AG09309 (cell line): ENCODE data around the gene MEA1.

Experiments used
- DNase-seq: peaks from one replicate; pipeline ENCODE4 v3.0.0-alpha.2; 2010; ENCODE audit warnings: low read depth
- H3K4me3 ChIP-seq: 2 replicates; pipeline ENCODE4 v1.5.1; 2011; ENCODE audit warnings: mild to moderate bottlenecking, low read depth, low read length, moderate library complexity; ENCODE audit not compliant: control insufficient read depth
- TF ChIP-seq, protein P1 (sequence below): IDR thresholded peaks from 2 replicates; pipeline ENCODE4 v1.5.1; 2011; ENCODE audit warnings: mild to moderate bottlenecking, low read depth, low read length, inconsistent platforms; ENCODE audit not compliant: insufficient read depth, control insufficient read depth; ENCODE audit errors: missing control alignments

MEA1 gene

DNA sequence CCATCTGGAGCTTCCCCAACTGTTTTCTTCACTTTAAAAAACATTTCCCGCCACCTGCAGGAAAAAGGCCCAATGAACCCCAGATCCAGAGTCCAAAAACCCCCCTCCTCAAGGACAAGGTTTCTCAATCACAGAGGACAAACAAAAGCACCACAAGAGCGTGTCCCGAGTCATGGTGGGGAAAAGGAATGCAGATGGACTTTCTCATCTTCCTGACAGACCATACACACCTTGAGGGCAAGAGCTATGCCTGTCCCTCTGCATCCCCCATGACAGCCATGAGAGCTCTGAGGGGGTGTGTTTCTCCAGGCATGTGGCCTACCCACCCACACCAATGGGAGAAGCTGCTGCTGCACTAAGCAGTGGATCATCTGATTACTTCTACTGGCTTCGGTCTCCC lies 43.8 kb downstream of the MEA1 start:
- TF ChIP-seq, protein P1, sequence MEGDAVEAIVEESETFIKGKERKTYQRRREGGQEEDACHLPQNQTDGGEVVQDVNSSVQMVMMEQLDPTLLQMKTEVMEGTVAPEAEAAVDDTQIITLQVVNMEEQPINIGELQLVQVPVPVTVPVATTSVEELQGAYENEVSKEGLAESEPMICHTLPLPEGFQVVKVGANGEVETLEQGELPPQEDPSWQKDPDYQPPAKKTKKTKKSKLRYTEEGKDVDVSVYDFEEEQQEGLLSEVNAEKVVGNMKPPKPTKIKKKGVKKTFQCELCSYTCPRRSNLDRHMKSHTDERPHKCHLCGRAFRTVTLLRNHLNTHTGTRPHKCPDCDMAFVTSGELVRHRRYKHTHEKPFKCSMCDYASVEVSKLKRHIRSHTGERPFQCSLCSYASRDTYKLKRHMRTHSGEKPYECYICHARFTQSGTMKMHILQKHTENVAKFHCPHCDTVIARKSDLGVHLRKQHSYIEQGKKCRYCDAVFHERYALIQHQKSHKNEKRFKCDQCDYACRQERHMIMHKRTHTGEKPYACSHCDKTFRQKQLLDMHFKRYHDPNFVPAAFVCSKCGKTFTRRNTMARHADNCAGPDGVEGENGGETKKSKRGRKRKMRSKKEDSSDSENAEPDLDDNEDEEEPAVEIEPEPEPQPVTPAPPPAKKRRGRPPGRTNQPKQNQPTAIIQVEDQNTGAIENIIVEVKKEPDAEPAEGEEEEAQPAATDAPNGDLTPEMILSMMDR = no peak
- no peak overlapping the region for H3K4me3 ChIP-seq
- no peak for DNase-seq

DNA sequence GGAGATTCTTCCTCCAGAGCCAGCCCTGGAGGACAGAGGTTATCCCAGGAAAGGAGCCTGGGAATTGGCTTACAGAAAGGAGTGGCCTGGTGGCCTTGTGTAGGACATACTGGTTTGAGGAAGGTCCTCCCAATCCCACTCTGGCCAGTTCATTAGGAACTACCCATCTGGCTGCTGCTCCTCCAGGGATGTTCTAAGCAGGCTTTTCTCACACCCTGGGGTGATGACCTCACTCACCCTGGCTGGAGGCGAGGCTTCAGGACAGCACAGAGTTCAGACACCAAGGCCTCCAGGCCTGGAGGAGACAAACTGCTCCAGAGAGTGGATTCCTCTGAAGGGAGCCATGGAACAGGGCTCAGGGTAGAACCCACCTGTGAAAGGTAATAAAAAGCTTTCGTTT lies 44.3 kb downstream of the MEA1 start:
- TF ChIP-seq, protein P1 = no peak
- no peak overlapping the region for H3K4me3 ChIP-seq
- no peak for DNase-seq

DNA sequence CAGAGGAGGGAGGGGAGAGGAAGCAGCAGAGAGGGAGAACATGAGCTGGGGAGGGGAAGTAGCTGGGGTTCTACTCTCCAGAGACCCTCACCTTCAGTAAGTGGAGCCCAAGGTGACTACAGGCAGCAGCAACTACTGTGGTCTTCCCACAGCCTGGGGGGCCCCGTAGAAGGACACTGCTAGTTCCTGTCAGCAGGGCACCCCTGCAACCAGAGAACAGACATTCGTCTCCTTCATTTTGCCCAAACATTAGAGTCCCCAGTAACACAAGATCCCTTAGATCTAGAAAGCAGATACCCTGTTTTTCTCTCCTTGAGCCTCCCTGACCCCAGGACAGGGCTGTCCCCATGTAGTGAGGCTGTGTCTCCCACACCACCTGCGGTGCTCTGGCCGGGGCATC lies 45.0 kb downstream of the MEA1 start:
- no peak overlapping the region for H3K4me3 ChIP-seq
- TF ChIP-seq, protein P1 = no peak
- DNase-seq = no peak

DNA sequence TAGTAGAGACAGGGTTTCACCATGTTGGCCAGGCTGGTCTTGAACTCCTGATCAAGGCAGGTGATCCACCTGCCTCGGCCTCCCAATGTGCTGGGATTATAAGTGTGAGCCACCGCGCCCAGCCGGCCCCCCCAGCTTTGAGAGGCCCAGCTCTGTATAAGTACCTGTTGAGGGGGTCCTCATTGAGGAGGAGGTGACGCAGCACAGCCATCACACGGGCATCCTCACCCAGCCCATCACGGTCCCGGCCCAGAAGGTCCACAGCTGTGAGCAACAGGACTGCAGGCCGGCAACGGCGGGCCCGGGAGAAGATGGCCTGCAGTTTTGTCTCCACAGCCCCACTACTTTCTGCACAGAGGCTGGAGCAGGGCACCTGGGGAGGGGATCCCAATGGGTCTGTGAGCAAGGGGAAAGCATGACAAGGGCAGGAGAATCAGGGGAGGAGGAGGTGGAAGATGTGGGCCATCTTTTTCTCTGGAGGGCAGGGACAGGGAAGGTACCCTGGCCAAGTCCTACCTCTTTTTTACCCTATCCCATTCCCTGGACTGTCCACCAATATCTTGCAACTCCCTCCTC lies 45.5 kb downstream of the MEA1 start:
- no peak for DNase-seq
- TF ChIP-seq, protein P1 = no peak
- H3K4me3 ChIP-seq = no peak overlapping the region

DNA sequence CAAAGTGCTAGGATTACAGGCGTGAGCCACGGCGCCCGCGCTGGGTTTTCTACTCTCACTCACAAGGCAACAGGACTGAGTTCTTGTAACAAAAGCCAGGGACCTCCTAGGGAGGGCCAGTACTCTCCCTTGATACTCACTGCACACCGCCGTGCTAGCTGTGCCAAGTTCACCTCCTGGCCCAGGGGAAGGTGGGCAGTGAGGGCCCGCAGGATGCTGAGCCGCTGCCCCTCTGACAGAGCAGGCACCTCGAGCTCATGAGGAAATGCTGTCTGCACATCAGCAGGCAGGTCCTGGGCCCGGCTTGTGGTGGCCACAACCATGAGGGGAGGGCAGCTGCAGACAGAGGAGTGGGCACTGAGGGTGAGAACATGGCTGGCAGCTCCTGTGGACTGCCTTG lies 46.5 kb downstream of the MEA1 start:
- DNase-seq = no peak
- TF ChIP-seq, protein P1 = no peak
- H3K4me3 ChIP-seq = no peak overlapping the region

DNA sequence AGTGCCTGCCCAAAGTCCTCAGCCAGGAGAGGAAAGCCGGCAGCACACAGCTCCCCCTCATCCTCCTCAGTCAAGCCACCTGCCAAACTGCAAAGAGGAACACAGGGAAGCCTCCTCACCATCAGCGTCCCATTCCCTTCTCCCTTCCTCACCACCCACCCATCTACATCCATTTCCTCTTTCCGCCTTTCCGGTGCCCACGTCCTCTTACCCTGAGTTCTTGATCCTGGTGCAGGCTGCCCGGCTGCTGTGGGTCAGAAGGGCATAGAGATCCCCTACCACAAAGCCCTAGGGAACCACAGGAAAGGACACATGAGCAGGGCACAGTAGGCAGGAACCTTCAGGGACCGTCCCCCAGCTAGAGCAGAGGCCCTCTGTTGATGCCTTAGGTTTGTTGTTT lies 47.2 kb downstream of the MEA1 start:
- H3K4me3 ChIP-seq = no peak overlapping the region
- TF ChIP-seq, protein P1 = no peak
- DNase-seq = no peak
